Nephron progenitor cell (in vitro differentiated cells): ENCODE results near the gene CD37.

Source experiments
- DNase-seq: peaks from one replicate; pipeline ENCODE4 v3.0.0; 2021
- H3K27ac Mint-ChIP-seq: 2 replicates; pipeline ENCODE4 v1.8.0; 2021; ENCODE audit warnings: mild to moderate bottlenecking, moderate library complexity, mixed read lengths
- H3K27me3 Mint-ChIP-seq: 2 replicates; pipeline ENCODE4 v1.8.0; 2021; ENCODE audit warnings: mild to moderate bottlenecking, low read depth, mixed read lengths; ENCODE audit not compliant: poor library complexity
- H3K36me3 Mint-ChIP-seq: 2 replicates; pipeline ENCODE4 v1.8.0; 2021; ENCODE audit warnings: low read depth, mixed read lengths
- H3K4me1 Mint-ChIP-seq: 2 replicates; pipeline ENCODE4 v1.8.0; 2021; ENCODE audit warnings: mixed read lengths
- H3K4me3 Mint-ChIP-seq: 2 replicates; pipeline ENCODE4 v1.8.0; 2021; ENCODE audit warnings: mild to moderate bottlenecking, moderate library complexity, mixed read lengths
- H3K9me3 Mint-ChIP-seq: 2 replicates; pipeline ENCODE4 v1.8.0; 2021; ENCODE audit warnings: mild to moderate bottlenecking, moderate library complexity, mixed read lengths
- CTCF ChIP-seq: fragments of 200-600 bp; sonication (generic); IDR thresholded peaks from 2 replicates; pipeline ENCODE4 v1.5.0; 2021; ENCODE audit warnings: antibody characterized with exemption

Gene CD37

GRCh38 chr19:49343123-49343522 is 7.9 kb downstream of the CD37 start:
- no peak overlapping the region for H3K4me3 Mint-ChIP-seq
- no peak for TF ChIP-seq CTCF
- H3K27me3 Mint-ChIP-seq = peaks cover 23% of the 10 kb centered on the region
- peaks cover 81% of the 10 kb centered on the region for H3K36me3 Mint-ChIP-seq
- DNase-seq = no peak
- peaks cover 4% of the 10 kb centered on the region for H3K9me3 Mint-ChIP-seq
- H3K27ac Mint-ChIP-seq = no peak overlapping the region
- peaks cover 50% of the 10 kb centered on the region for H3K4me1 Mint-ChIP-seq

- Mint-ChIP-seq H3K4me1 (peaks cover 44% of the 10 kb centered on the region), H3K27me3 (peaks cover 13% of the 10 kb centered on the region), H3K27ac (peak overlapping the region; percentile 97), H3K9me3 (peaks cover 4% of the 10 kb centered on the region), H3K36me3 (peaks cover 95% of the 10 kb centered on the region), H3K4me3 (peak overlapping the region; percentile 16)
- no peak for TF ChIP-seq CTCF
- no peak for DNase-seq
Observed at GRCh38 chr19:49344505-49345423, 9.6 kb downstream of the CD37 start.

GRCh38 chr19:49347191-49347590 is 12.0 kb downstream of the CD37 start:
- DNase-seq = no peak
- no peaks in the 10 kb centered on the region for H3K9me3 Mint-ChIP-seq
- TF ChIP-seq CTCF = no peak
- peaks cover 98% of the 10 kb centered on the region for H3K36me3 Mint-ChIP-seq
- H3K27ac Mint-ChIP-seq = no peak overlapping the region
- H3K4me3 Mint-ChIP-seq = no peak overlapping the region
- peaks cover 30% of the 10 kb centered on the region for H3K4me1 Mint-ChIP-seq
- peaks cover 15% of the 10 kb centered on the region for H3K27me3 Mint-ChIP-seq

- peaks cover 27% of the 10 kb centered on the region for H3K4me1 Mint-ChIP-seq
- no peak for DNase-seq
- no peaks in the 10 kb centered on the region for H3K9me3 Mint-ChIP-seq
- peaks cover 97% of the 10 kb centered on the region for H3K36me3 Mint-ChIP-seq
- TF ChIP-seq CTCF = no peak
- peak overlapping the region; percentile 61 for H3K27ac Mint-ChIP-seq
- peaks cover 15% of the 10 kb centered on the region for H3K27me3 Mint-ChIP-seq
- no peak overlapping the region for H3K4me3 Mint-ChIP-seq
Observed at GRCh38 chr19:49347835-49348234, 12.6 kb downstream of the CD37 start.

GRCh38 chr19:49348305-49349189 is 13.3 kb downstream of the CD37 start:
- H3K27ac Mint-ChIP-seq = no peak overlapping the region
- peaks cover 97% of the 10 kb centered on the region for H3K36me3 Mint-ChIP-seq

More at GRCh38 chr19:49348305-49349189, 13.3 kb downstream of the CD37 start:
- Mint-ChIP-seq H3K27me3 (peaks cover 13% of the 10 kb centered on the region), H3K4me3 (no peak overlapping the region), H3K4me1 (peaks cover 26% of the 10 kb centered on the region), H3K9me3 (no peaks in the 10 kb centered on the region)
- no peak for DNase-seq
- no peak for TF ChIP-seq CTCF
